ENCODE data around the gene TNFRSF1B. TPM values are rescaled to one million over a fixed set of nuclear protein-coding genes. Genes with fewer than 3 reads are reported as not detected.

TNFRSF1B gene
- total RNA-seq, 1 donor from 2014 or later = 3.8 TPM

GRCh38 chr1:12174924-12175810 lies 8.4 kb downstream of the TNFRSF1B start:
- no peak for DNase-seq (ENCODE audit: low read depth in 2 of 2)

DNA sequence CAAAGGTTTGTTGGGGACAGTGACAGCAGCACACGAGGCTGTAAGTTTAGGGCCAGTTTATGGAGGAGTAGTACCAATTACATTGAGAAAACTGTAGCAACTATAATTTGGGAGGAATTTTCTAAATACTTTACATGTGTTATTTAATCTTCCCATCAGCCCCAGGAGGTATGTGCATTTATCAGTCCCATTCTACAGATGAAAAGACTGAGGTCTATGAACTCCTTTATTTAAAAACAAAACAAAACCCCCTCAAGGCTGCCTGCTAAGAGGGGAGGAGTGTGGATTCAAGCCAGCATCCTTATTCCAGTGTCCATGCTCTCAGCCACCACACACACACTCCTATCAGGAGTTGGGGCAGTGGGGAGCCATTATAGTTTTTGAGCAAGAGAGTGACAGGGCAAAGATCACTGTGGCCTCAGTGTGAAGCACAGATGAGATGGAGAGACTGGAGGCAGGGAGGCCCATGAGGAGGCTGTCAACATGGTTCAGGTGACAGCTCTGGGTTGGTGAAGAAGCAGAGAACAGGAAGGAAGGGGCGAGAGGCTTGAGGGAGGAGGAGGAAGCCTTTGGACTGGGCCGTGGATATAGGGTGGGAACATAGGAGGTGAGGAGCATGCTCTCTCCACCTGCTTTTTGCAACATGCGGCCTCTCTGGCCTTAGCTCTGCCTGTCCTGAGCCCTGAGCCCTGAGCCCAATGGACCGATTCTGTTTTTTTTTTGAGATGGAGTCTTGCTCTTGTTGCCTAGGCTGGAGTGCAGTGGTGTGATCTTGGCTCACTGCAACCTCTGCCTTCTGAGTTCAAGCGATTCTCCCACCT lies 9.7 kb downstream of the TNFRSF1B start:
- DNase-seq (ENCODE audit: low read depth in 2 of 2) = no peak

DNA sequence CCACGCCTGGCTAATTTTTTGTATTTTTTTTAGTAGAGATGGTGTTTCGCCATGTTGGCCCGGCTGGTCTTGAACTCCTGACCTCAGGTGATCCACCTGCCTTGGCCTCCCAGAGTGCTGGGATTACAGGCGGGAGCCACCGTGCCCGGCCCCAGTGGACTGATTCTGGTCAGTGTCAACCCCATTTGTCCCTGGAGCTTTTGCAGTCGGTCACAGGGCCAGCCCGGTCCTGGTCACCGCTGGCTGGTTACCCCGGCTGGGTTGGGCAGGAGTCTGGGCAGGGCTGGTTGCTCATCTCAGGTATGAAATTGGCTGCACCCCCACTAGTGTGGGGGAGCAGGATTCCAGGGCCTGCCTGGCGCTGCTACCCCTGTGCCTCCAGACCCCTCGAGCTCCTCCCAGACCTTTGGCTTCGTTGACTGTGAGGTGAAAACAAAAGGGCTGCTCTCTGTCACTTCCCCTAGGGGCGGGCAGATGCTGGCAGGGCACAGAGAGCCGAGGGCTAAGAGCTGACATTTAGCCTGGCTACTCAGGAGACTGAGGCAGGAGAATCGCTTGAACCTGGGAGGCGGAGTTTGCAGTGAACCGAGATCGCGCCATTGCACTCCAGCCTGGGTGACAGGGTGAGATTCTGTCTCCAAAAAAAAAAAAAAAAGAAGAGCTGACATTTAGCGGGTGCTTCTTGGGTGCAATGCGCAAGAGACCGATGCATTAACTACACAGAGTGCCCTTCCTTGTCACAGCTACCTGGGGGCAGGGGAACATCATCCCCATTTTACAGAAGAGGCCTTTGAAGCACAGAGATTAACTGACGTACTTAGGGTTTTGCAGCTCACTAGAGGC lies 10.6 kb downstream of the TNFRSF1B start:
- DNase-seq (ENCODE audit: low read depth in 2 of 2) = no peak

- peak; percentile 82 to 93 for DNase-seq (ENCODE audit: low read depth in 2 of 2)
Observed at GRCh38 chr1:12177999-12178441, 11.2 kb downstream of the TNFRSF1B start.

DNA sequence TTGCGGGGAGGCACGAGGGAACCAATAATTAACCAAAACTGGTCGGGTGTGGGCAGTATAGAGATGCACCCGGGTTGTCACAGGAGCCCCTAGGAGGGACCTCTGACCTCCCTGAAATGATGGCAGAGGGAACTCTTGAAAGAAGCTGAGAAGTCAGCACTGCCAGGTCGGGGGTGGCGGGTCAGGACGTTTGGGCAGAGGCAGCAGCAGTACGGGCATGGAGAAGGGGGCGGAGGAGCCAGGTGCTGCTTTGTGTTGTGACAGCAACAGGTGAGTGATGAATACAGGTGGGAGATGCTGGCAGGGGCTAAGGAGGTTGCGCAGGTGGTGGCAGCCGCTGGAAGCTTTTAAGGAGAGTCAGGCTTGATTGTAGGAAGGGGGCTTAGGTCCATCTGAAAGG lies 11.7 kb downstream of the TNFRSF1B start:
- no peak for DNase-seq (ENCODE audit: low read depth in 2 of 2)

- peak; percentile 78 to 89 for DNase-seq (ENCODE audit: low read depth in 2 of 2)
Observed at GRCh38 chr1:12179111-12179519, 12.3 kb downstream of the TNFRSF1B start.

DNA sequence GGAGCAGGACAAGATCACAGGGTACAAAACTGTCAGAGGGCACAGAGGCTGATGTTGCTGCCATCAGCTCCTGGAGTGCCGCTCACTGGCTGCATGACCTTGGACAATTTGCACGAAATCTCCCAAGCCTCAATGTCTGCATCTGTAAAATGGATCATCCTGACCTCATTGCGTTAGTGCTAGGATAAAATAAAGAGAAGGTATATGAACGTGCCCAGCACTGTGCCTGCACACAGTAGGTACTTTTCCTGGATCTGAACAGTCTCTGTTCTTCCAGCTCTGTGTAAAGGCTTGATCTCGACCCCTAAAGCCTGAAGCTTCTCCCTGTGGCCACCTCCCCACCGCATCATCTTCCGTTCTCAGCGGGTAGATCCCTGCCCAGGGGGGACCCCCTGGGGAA lies 12.9 kb downstream of the TNFRSF1B start:
- no peak for DNase-seq (ENCODE audit: low read depth in 2 of 2)

GRCh38 chr1:12180315-12180714 lies 13.5 kb downstream of the TNFRSF1B start:
- no peak for DNase-seq (ENCODE audit: low read depth in 2 of 2)

GRCh38 chr1:12180903-12181302 lies 14.1 kb downstream of the TNFRSF1B start:
- no peak for DNase-seq (ENCODE audit: low read depth in 2 of 2)

DNA sequence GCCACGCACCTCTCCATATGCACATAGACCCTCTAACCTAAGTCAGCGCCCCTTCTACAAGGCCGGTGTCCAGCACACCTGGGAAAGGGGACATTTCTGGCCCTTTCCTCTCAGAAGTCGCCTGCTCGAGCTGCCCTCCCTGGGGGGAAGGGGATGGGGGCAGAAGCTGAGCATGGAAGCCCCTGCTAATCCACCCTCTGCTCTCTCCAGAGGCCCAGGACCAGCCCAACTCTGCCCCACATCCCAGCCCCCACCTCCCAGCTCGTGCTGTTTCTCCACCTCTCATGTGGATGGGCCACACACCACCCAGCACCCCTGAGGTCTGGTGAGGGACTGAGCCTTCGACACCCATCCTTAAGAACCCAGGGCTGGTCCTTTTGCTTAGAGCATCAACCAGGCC lies 14.8 kb downstream of the TNFRSF1B start:
- no peak for DNase-seq (ENCODE audit: low read depth in 2 of 2)

GRCh38 chr1:12182410-12182984 lies 15.7 kb downstream of the TNFRSF1B start:
- DNase-seq (ENCODE audit: low read depth in 2 of 2) = no peak

GRCh38 chr1:12183095-12183794 lies 16.5 kb downstream of the TNFRSF1B start:
- no peak for DNase-seq (ENCODE audit: low read depth in 2 of 2)

GRCh38 chr1:12184008-12184681 lies 17.4 kb downstream of the TNFRSF1B start:
- DNase-seq (ENCODE audit: low read depth in 2 of 2) = peak; percentile 60 to 81

- DNase-seq (ENCODE audit: low read depth in 2 of 2) = no peak
Observed at GRCh38 chr1:12185036-12185917, 18.5 kb downstream of the TNFRSF1B start.

- no peak for DNase-seq (ENCODE audit: low read depth in 2 of 2)
Observed at GRCh38 chr1:12185918-12186678, 19.3 kb downstream of the TNFRSF1B start.

GRCh38 chr1:12186679-12186985 lies 19.8 kb downstream of the TNFRSF1B start:
- DNase-seq (ENCODE audit: low read depth in 2 of 2) = no peak

DNA sequence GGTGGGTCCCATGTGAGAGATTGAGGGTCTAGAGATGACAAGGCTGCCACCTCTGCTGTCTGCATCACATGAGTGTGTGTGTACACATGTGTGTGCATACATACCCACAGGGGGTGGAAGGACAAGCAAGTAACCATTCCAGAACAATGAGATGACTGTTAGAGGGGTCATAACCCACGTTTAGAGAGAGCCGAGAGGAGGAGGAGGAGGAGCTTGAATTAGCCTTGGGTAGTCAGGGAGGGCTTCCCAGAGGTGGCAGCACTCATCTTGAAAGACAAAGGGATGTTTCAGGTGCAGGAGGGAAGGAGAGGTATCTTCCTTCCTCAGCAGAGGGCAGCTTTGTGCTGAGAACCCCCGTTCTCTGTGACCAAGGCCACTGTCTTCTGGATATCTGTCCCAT lies 21.3 kb downstream of the TNFRSF1B start:
- no peak for DNase-seq (ENCODE audit: low read depth in 2 of 2)

DNA sequence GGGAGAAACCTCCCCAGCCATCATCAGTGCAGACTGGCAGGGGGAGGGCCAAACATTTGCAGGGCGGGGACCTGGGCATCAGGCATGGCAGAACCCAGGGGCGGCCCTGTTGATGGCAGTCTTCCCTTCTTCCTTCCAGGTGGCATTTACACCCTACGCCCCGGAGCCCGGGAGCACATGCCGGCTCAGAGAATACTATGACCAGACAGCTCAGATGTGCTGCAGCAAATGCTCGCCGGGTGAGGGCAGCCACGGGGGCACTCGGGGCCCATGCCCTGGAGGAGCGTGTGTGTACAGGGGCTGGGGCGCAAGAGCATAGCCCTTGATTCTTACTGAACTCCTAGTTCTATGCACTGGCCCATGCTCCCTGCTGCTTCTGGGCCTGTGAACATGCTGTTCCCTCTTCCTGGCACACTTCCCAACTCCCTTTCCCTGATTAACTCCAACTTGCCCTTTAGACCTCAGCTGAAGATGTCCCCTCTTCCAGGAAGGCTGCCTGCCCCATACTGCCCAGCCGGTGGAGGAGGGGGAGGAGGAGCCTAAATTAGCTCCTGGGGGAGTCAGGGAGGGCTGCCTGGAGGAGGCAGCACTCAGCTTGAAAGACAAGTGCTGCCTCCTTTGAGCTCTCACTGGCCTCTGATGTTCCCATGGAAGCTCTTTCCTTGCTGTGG lies 22.0 kb downstream of the TNFRSF1B start:
- DNase-seq (ENCODE audit: low read depth in 2 of 2) = no peak

Data from lung microvascular endothelial cell (primary cell).